H9 (cell line): ENCODE data around the gene POLR3C. TPM values are rescaled to one million over a fixed set of nuclear protein-coding genes. Genes with fewer than 3 reads are reported as not detected.

Source experiments
- DNase-seq: peaks from one replicate; pipeline ENCODE4 v3.0.0-alpha.2; 2017
- H2AFZ ChIP-seq: one replicate; pipeline ENCODE4 v1.6.1; 2013; ENCODE audit warnings: mild to moderate bottlenecking, low read length, control low read depth, moderate library complexity
- H2AK5ac ChIP-seq: 2 replicates; pipeline ENCODE4 v1.6.1; 2013; ENCODE audit warnings: low read length, control low read depth, mixed read lengths; ENCODE audit not compliant: insufficient read length
- H2BK120ac ChIP-seq: one replicate; pipeline ENCODE4 v1.6.1; 2013; ENCODE audit warnings: low read depth, mild to moderate bottlenecking, low read length, control low read depth, inconsistent platforms; ENCODE audit not compliant: poor library complexity, severe bottlenecking
- H2BK12ac ChIP-seq: 2 replicates; pipeline ENCODE4 v1.6.1; 2013; ENCODE audit warnings: low read length, control low read depth, mixed read lengths, low read depth; ENCODE audit not compliant: insufficient read length
- H2BK15ac ChIP-seq: 2 replicates; pipeline ENCODE4 v1.6.1; 2013; ENCODE audit warnings: low read depth, low read length, control low read depth
- H2BK20ac ChIP-seq: one replicate; pipeline ENCODE4 v1.6.1; 2013; ENCODE audit warnings: low read depth, mild to moderate bottlenecking, low read length, control low read depth, inconsistent platforms; ENCODE audit not compliant: poor library complexity, severe bottlenecking
- H2BK5ac ChIP-seq: 2 replicates; pipeline ENCODE4 v1.6.1; 2013; ENCODE audit warnings: low read length, control low read depth, mixed read lengths; ENCODE audit not compliant: insufficient read length
- H3K14ac ChIP-seq: 2 replicates; pipeline ENCODE4 v1.6.1; 2013; ENCODE audit warnings: low read length, control low read depth; ENCODE audit not compliant: insufficient read depth
- H3K18ac ChIP-seq: 2 replicates; pipeline ENCODE4 v1.6.1; 2013; ENCODE audit warnings: low read depth, mild to moderate bottlenecking, mixed read lengths, low read length, control low read depth; ENCODE audit not compliant: insufficient read length
- H3K23ac ChIP-seq: 2 replicates; pipeline ENCODE4 v1.6.1; 2013; ENCODE audit warnings: low read length, control low read depth, mixed read lengths, low read depth; ENCODE audit not compliant: insufficient read length
- H3K23me2 ChIP-seq: 2 replicates; pipeline ENCODE4 v1.6.1; 2013; ENCODE audit warnings: low read depth, mild to moderate bottlenecking, mixed read lengths, low read length, control low read depth; ENCODE audit not compliant: insufficient read length, poor library complexity, severe bottlenecking
- H3K27ac ChIP-seq: 2 replicates; pipeline ENCODE4 v1.5.1; 2013; ENCODE audit warnings: low read length, control low read depth, mixed read lengths, low read depth; ENCODE audit not compliant: insufficient read length
- H3K27me3 ChIP-seq: 2 replicates; pipeline ENCODE4 v1.6.1; 2013; ENCODE audit warnings: low read length, control low read depth, inconsistent platforms; ENCODE audit not compliant: insufficient read depth
- H3K4ac ChIP-seq: 2 replicates; pipeline ENCODE4 v1.6.1; 2013; ENCODE audit warnings: low read depth, mild to moderate bottlenecking, control low read depth, inconsistent platforms, low read length, moderate library complexity
- H3K4me1 ChIP-seq: 2 replicates; pipeline ENCODE4 v1.6.1; 2013; ENCODE audit warnings: low read length, control low read depth, inconsistent platforms; ENCODE audit not compliant: insufficient read depth
- H3K4me2 ChIP-seq: 2 replicates; pipeline ENCODE4 v1.6.1; 2013; ENCODE audit warnings: low read length, control low read depth, mixed read lengths; ENCODE audit not compliant: insufficient read length, insufficient read depth
- H3K56ac ChIP-seq: 2 replicates; pipeline ENCODE4 v1.6.1; 2013; ENCODE audit warnings: low read depth, mild to moderate bottlenecking, mixed read lengths, low read length, control low read depth; ENCODE audit not compliant: insufficient read length
- H3K79me1 ChIP-seq: 2 replicates; pipeline ENCODE4 v1.6.1; 2013; ENCODE audit warnings: low read depth, mild to moderate bottlenecking, moderate library complexity, low read length, control low read depth, inconsistent platforms; ENCODE audit not compliant: insufficient read depth, poor library complexity, severe bottlenecking
- H3K79me2 ChIP-seq: 2 replicates; pipeline ENCODE4 v1.6.1; 2013; ENCODE audit warnings: low read length, control low read depth, inconsistent platforms; ENCODE audit not compliant: insufficient read depth
- H3K9ac ChIP-seq: 2 replicates; pipeline ENCODE4 v1.6.1; 2013; ENCODE audit warnings: low read length, control low read depth, mixed read lengths; ENCODE audit not compliant: insufficient read length; ENCODE audit errors: extremely low read depth
- H3K9me3 ChIP-seq: one replicate; pipeline ENCODE4 v1.6.1; 2013; ENCODE audit warnings: low read depth, low read length, inconsistent platforms; ENCODE audit not compliant: control insufficient read depth
- H3T11ph ChIP-seq: one replicate; pipeline ENCODE4 v1.6.1; 2013; ENCODE audit warnings: mild to moderate bottlenecking, low read length, control low read depth, inconsistent platforms
- H4K20me1 ChIP-seq: one replicate; pipeline ENCODE4 v1.6.1; 2013; ENCODE audit not compliant: control insufficient read depth, insufficient read length, insufficient read depth
- H4K5ac ChIP-seq: 2 replicates; pipeline ENCODE4 v1.6.1; 2013; ENCODE audit warnings: low read depth, mild to moderate bottlenecking, mixed read lengths, low read length, control low read depth; ENCODE audit not compliant: insufficient read length
- H4K8ac ChIP-seq: replicated peaks from 2 replicates; pipeline ENCODE4 v1.6.1; 2013; ENCODE audit warnings: low read length, control low read depth, mixed read lengths, low read depth; ENCODE audit not compliant: insufficient read length
- H4K91ac ChIP-seq: 2 replicates; pipeline ENCODE4 v1.6.1; 2013; ENCODE audit warnings: low read depth, mild to moderate bottlenecking, moderate library complexity, mixed read lengths, low read length, control low read depth; ENCODE audit not compliant: insufficient read length
- H3K27ac Mint-ChIP-seq, 3 experiments: 2 replicates in 2 of 3; 3 replicates in 1 of 3; pipeline ENCODE4 v1.8.0; 2020 to 2021; ENCODE audit warnings: mixed read lengths in 3 of 3, mild to moderate bottlenecking in 1 of 3, moderate library complexity in 1 of 3
- H3K27me3 Mint-ChIP-seq: 2 replicates; pipeline ENCODE4 v1.8.0; 2021; ENCODE audit warnings: low read depth, mild to moderate bottlenecking, moderate library complexity, mixed read lengths
- H3K36me3 Mint-ChIP-seq, 3 experiments: 2 replicates in 2 of 3; 3 replicates in 1 of 3; pipeline ENCODE4 v1.8.0; 2020 to 2021; ENCODE audit warnings: low read depth in 3 of 3, mixed read lengths in 3 of 3; ENCODE audit not compliant: insufficient read depth in 1 of 3
- H3K4me1 Mint-ChIP-seq, 2 experiments: 2 replicates each; pipeline ENCODE4 v1.8.0; 2020; ENCODE audit warnings: mixed read lengths in 2 of 2
- H3K4me3 Mint-ChIP-seq, 2 experiments: 2 replicates in 1 of 2; 3 replicates in 1 of 2; pipeline ENCODE4 v1.8.0; 2020 to 2021; ENCODE audit warnings: mild to moderate bottlenecking in 2 of 2, mixed read lengths in 2 of 2, moderate library complexity in 1 of 2
- H3K9me3 Mint-ChIP-seq, 2 experiments: 2 replicates in 1 of 2; 3 replicates in 1 of 2; pipeline ENCODE4 v1.8.0; 2020; ENCODE audit warnings: mild to moderate bottlenecking in 2 of 2, mixed read lengths in 2 of 2, moderate library complexity in 1 of 2
- WGBS: extraction: QIAGEN DNeasy Blood & Tissue Kit; methylation state at CpG from one replicate; pipeline ENCODE4 v1.1.7; 2013; ENCODE audit warnings: missing lambda C conversion rate, low lambda C conversion rate, mixed read lengths; ENCODE audit not compliant: insufficient read length; ENCODE audit errors: extremely low coverage; 5-methylcytosine and 5-hydroxymethylcytosine counted together
- total RNA-seq: library from RNA; stranded (reverse); gene quantifications from 2 replicates; pipeline ENCODE4 v1.2.1, GENCODE V29; 2021
- TF ChIP-seq, protein P1 (sequence below): fragments of 200-600 bp; sonication (generic); conservative IDR thresholded peaks from 3 replicates; pipeline ENCODE4 v1.8.0; 2021; ENCODE audit warnings: antibody characterized with exemption, mild to moderate bottlenecking

Gene POLR3C
- total RNA-seq, 1 experiment from 2014 or later = 37.2 TPM

DNA sequence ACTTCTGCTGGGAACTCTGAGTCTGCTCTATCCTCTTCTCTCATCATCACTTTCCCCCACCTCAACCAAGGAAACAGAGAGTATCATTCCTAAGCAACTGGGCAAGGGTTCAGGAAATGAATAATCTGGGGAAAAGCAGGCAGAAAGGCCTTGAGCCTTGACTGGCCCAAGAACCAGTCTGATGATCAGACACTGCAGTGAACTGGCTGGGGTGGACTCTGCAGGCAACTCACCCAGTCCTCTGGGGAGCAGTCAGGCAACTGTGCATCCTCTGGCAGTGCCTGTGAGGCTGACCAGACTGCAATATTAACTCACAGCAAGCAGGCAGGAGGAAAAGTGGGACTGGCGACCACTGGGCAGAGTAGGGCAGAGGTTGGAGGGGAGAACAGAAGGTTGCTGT is 60.7 kb downstream of the POLR3C start:
- Histone ChIP-seq H2BK15ac (no peak overlapping the region), H3K23me2 (peaks cover 7% of the 10 kb centered on the region), H2AFZ (no peak overlapping the region), H2AK5ac (no peak overlapping the region), H4K20me1 (no peaks in the 10 kb centered on the region), H3T11ph (no peak overlapping the region), H3K9me3 (no peaks in the 10 kb centered on the region), H2BK120ac (no peak overlapping the region), H3K4ac (no peak overlapping the region), H3K4me2 (no peak overlapping the region), H3K4me1 (peaks cover under 1% of the 10 kb centered on the region; the same call in 1 of the 2 replicates), H3K79me1 (no peaks in the 10 kb centered on the region), H3K56ac (no peak overlapping the region), H2BK12ac (no peak overlapping the region), H4K5ac (no peak overlapping the region), H3K27ac (no peak overlapping the region), H3K27me3 (peaks cover 8% of the 10 kb centered on the region; the same call in 1 of the 2 replicates), H2BK5ac (no peak overlapping the region), H4K91ac (no peak overlapping the region), H3K14ac (no peak overlapping the region), H3K18ac (no peak overlapping the region), H4K8ac (no peak overlapping the region), H3K23ac (no peak overlapping the region), H2BK20ac (no peak overlapping the region), H3K79me2 (no peaks in the 10 kb centered on the region), H3K9ac (no peak overlapping the region)
- H3K36me3 Mint-ChIP-seq = no peaks in the 10 kb centered on the region
- H3K4me1 Mint-ChIP-seq = peaks cover 32 to 41% of the 10 kb centered on the region in 2 experiments
- TF ChIP-seq, protein P1, sequence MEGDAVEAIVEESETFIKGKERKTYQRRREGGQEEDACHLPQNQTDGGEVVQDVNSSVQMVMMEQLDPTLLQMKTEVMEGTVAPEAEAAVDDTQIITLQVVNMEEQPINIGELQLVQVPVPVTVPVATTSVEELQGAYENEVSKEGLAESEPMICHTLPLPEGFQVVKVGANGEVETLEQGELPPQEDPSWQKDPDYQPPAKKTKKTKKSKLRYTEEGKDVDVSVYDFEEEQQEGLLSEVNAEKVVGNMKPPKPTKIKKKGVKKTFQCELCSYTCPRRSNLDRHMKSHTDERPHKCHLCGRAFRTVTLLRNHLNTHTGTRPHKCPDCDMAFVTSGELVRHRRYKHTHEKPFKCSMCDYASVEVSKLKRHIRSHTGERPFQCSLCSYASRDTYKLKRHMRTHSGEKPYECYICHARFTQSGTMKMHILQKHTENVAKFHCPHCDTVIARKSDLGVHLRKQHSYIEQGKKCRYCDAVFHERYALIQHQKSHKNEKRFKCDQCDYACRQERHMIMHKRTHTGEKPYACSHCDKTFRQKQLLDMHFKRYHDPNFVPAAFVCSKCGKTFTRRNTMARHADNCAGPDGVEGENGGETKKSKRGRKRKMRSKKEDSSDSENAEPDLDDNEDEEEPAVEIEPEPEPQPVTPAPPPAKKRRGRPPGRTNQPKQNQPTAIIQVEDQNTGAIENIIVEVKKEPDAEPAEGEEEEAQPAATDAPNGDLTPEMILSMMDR = no peak
- no CpG with 5 or more reads among the region's 1 CpG for WGBS
- no peaks in the 10 kb centered on the region for H3K9me3 Mint-ChIP-seq
- peak overlapping the region in 1 of 2 experiments; percentile 40; a peak in 2 of 5 replicates for H3K4me3 Mint-ChIP-seq
- peaks cover 33% of the 10 kb centered on the region for H3K27me3 Mint-ChIP-seq
- no peak overlapping the region for H3K27ac Mint-ChIP-seq
- no peak for DNase-seq
